ENCODE measurements around the gene ZNF117.

DNA sequence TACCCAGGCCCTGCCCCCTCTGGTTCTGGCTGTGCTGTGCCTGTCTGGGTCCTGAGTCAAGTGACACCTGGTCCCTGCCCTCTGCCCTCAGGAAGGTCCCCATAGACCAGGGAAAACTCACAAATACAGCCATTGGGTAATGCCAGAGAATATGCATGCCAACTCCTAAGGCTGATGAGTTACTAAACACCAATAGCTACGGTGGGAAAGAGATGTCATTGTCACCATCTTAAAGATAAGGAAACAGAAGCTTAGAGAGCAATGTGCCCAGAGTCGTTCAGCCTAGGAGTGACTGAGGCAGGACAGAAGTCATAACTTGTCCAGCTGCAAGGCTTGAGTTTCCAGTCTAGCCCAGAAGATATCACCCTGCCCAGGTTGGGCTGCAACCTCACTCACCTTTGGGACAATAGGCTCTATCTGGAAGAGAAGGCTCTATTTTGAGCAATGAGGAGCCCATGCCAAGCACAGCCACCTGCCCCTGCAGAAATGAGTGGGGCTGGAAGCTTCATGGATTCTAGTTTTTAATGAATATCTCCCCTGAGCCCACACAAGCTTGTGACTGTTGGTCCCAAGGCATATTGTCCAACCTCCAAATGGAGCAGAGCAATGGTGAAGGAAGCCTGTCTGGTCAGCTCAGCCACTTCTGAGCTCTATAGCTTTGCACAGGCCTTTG, 45.2 kb downstream of the ZNF117 start:
- TF ChIP-seq, protein P1, sequence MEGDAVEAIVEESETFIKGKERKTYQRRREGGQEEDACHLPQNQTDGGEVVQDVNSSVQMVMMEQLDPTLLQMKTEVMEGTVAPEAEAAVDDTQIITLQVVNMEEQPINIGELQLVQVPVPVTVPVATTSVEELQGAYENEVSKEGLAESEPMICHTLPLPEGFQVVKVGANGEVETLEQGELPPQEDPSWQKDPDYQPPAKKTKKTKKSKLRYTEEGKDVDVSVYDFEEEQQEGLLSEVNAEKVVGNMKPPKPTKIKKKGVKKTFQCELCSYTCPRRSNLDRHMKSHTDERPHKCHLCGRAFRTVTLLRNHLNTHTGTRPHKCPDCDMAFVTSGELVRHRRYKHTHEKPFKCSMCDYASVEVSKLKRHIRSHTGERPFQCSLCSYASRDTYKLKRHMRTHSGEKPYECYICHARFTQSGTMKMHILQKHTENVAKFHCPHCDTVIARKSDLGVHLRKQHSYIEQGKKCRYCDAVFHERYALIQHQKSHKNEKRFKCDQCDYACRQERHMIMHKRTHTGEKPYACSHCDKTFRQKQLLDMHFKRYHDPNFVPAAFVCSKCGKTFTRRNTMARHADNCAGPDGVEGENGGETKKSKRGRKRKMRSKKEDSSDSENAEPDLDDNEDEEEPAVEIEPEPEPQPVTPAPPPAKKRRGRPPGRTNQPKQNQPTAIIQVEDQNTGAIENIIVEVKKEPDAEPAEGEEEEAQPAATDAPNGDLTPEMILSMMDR (IDR thresholded peaks at IDR 0.05), result no peak
- no peak for TF ChIP-seq POLR2A (IDR thresholded peaks at IDR 0.05)

Data from prostate gland (tissue), 2 donors.